Adrenal gland (tissue), 12 donors: ENCODE results near the gene NNT. TPM values are rescaled to one million over a fixed set of nuclear protein-coding genes. Genes with fewer than 3 reads are reported as not detected.

Source experiments
- DNase-seq, 7 donors: peaks; one replicate each; pipeline ENCODE4 v3.0.0-alpha.2; 2019 to 2020
- H3K27ac ChIP-seq, 5 donors: fragments of 200-600 bp; sonication (generic) in 4 of 5; 1 replicate in 3 of 5; 2 replicates in 2 of 5; pipeline versions ENCODE4 v1.5.1 to v1.8.0; 2016 to 2020; ENCODE audit warnings: mild to moderate bottlenecking in 1 of 5
- H3K27me3 ChIP-seq: fragments of 200-600 bp; 2 replicates; pipeline ENCODE4 v1.8.0; 2021
- H3K36me3 ChIP-seq, 2 donors: fragments of 200-600 bp; replicated peaks in 1 of 2; 1 replicate in 1 of 2; 2 replicates in 1 of 2; pipeline versions ENCODE4 v1.5.1 to v1.8.0; 2018 to 2022
- H3K4me1 ChIP-seq, 2 donors: fragments of 200-600 bp; replicated peaks in 1 of 2; 1 replicate in 1 of 2; 2 replicates in 1 of 2; pipeline versions ENCODE4 v1.5.1 to v1.8.0; 2018 to 2021
- H3K4me3 ChIP-seq, 4 donors: fragments of 200-600 bp; sonication (generic) in 3 of 4; one replicate each; pipeline ENCODE4 v1.5.1; 2016 to 2018
- H3K9me3 ChIP-seq, 3 donors: fragments of 200-600 bp; sonication (generic) in 1 of 3; replicated peaks in 1 of 3; 1 replicate in 2 of 3; 2 replicates in 1 of 3; pipeline versions ENCODE4 v1.5.1 to v1.8.0; 2016 to 2021
- CTCF ChIP-seq, 6 experiments: fragments of 450-650 bp in 4 of 6; fragments of 200-600 bp in 2 of 6; sonication (generic) in 1 of 6; IDR thresholded peaks; 1 replicate in 5 of 6; 2 replicates in 1 of 6; pipeline versions ENCODE4 v1.5.1 to v1.8.0; 2016 to 2021; ENCODE audit warnings: antibody characterized with exemption in 6 of 6, mild to moderate bottlenecking in 2 of 6, moderate library complexity in 1 of 6
- POLR2A ChIP-seq, 2 donors: fragments of 450-650 bp; IDR thresholded peaks; one replicate each; pipeline ENCODE4 v1.6.1; 2017; ENCODE audit warnings: antibody characterized with exemption in 2 of 2, mild to moderate bottlenecking in 2 of 2, moderate library complexity in 1 of 2
- WGBS, 4 donors: extraction: QIAGEN DNeasy Blood & Tissue Kit in 2 of 4; methylation state at CpG; one replicate each; pipeline versions ENCODE4 v1.1.5 to v1.1.7; 2013 to 2017; 5-methylcytosine and 5-hydroxymethylcytosine counted together
- intact Hi-C, 2 donors: fragments of 100-400 bp; cut with DNase I; formaldehyde crosslinking; loops; one replicate each; pipeline versions ENCODE4 v1.14.1 to v1.15.0; 2022 to 2023
- polyA plus RNA-seq, 3 donors: library from polyadenylated mRNA; stranded (reverse); fragments of 200-250 nt in 2 of 3; fragments of 350-450 nt in 1 of 3; fragmentation: Illumina TruSeq in 1 of 3; extraction: RNeasy Lipid Tissue Mini Kit (QIAGEN cat#74804) in 1 of 3; gene quantifications; one replicate each; pipeline ENCODE4 v1.2.3, GENCODE V29; 2013 to 2014
- total RNA-seq, 9 donors: library from RNA; depleted of rRNA in 4 of 9; stranded (reverse); fragments of >200 nt in 4 of 9; fragments of 120-200 nt in 1 of 9; fragmentation: NEBNext Ultra II Directional in 1 of 9; extraction: Animal tissue kit (Norgen Biotek cat#: 25700) in 1 of 9; gene quantifications; one replicate each; pipeline versions ENCODE4 v1.1.0 to v1.2.4, GENCODE V29; 2013 to 2023
- donor health status: healthy with polysubstance abuse.
- donor health status: Bipolar disorder and iron deficiency.
- donor health status: DM: yes; HTN: yes; CAD: no.
- donor health status: DM: no; HTN: no; CAD: no.
- donor health status: DM: no; HTN: no; CAD: no.
- donor health status: DM: yes; HTN: yes; CAD: no.

The NNT gene
- total and polyA plus RNA-seq, 12 donors = 6.9 to 104 (median 59.1) TPM

GRCh38 chr5:43699910-43700309 is 96.9 kb downstream of the NNT start:
- Histone ChIP-seq H3K9me3 (no peaks in the 10 kb centered on the region), H3K27ac (no peak overlapping the region), H3K27me3 (no peaks in the 10 kb centered on the region), H3K36me3 (no peaks in the 10 kb centered on the region), H3K4me3 (no peak overlapping the region), H3K4me1 (peaks cover 5 to 16% of the 10 kb centered on the region in 2 donors)
- intact Hi-C loops = no loop called here
- TF ChIP-seq CTCF (IDR thresholded peaks at IDR 0.05) (no peak), POLR2A (IDR thresholded peaks at IDR 0.05) (no peak)
- 47 to 58% (median 53%) methylated on average over 1 of the region's 1 CpG for WGBS, 4 donors
- DNase-seq = no peak

- no peaks in the 10 kb centered on the region for H3K9me3 ChIP-seq
- H3K27me3 ChIP-seq = no peaks in the 10 kb centered on the region
- H3K4me1 ChIP-seq = peaks cover 5 to 16% of the 10 kb centered on the region in 2 donors
- 69 to 79% (median 71%) methylated on average over 2 of the region's 2 CpGs for WGBS, 4 donors
- intact Hi-C loops = no loop called here
- DNase-seq = no peak
- H3K36me3 ChIP-seq = no peaks in the 10 kb centered on the region
- TF ChIP-seq CTCF (IDR thresholded peaks at IDR 0.05) (no peak), POLR2A (IDR thresholded peaks at IDR 0.05) (no peak)
- no peak overlapping the region for H3K27ac ChIP-seq
- H3K4me3 ChIP-seq = no peak overlapping the region
Measured at GRCh38 chr5:43700601-43701000, 97.6 kb downstream of the NNT start.

- H3K27ac ChIP-seq = no peak overlapping the region
- H3K4me1 ChIP-seq = peaks cover 5 to 16% of the 10 kb centered on the region in 2 donors
- no peak for TF ChIP-seq CTCF (IDR thresholded peaks at IDR 0.05)
- TF ChIP-seq POLR2A (IDR thresholded peaks at IDR 0.05) = no peak
- DNase-seq = no peak
- no peaks in the 10 kb centered on the region for H3K36me3 ChIP-seq
- H3K9me3 ChIP-seq = no peaks in the 10 kb centered on the region
- intact Hi-C loops = no loop called here
- 93 to 100% (median 98%) methylated on average over 3 of the region's 3 CpGs for WGBS, 4 donors
- H3K27me3 ChIP-seq = no peaks in the 10 kb centered on the region
- no peak overlapping the region for H3K4me3 ChIP-seq
Measured at GRCh38 chr5:43701227-43701626, 98.2 kb downstream of the NNT start.

- no peaks in the 10 kb centered on the region for H3K27me3 ChIP-seq
- no peaks in the 10 kb centered on the region for H3K9me3 ChIP-seq
- H3K4me1 ChIP-seq = peaks cover 5 to 16% of the 10 kb centered on the region in 2 donors
- no peak for DNase-seq
- no peaks in the 10 kb centered on the region for H3K36me3 ChIP-seq
- H3K4me3 ChIP-seq = no peak overlapping the region
- 75 to 85% (median 77%) methylated on average over 2 of the region's 2 CpGs for WGBS, 4 donors
- intact Hi-C loops = no loop called here
- no peak for TF ChIP-seq CTCF (IDR thresholded peaks at IDR 0.05)
- no peak for TF ChIP-seq POLR2A (IDR thresholded peaks at IDR 0.05)
- H3K27ac ChIP-seq = peak overlapping the region in 1 of 5 donors; percentile 17
Measured at GRCh38 chr5:43702293-43702692, 99.3 kb downstream of the NNT start.
